ENCODE results near the gene POT1. TPM values are rescaled to one million over a fixed set of nuclear protein-coding genes. Genes with fewer than 3 reads are reported as not detected.

Gene POT1
- total and polyA plus RNA-seq, 2 of the 4 experiments (the other 2 are of a cell fraction) = 12.7 to 28.5 TPM

- in situ Hi-C loops (cut with MboI; ENCODE audit: low sequenced_read_pairs) = no loop called here
- no peak for DNase-seq
- H2BK20ac ChIP-seq (ENCODE audit: low read depth, low read length) = no peak overlapping the region
- no peak overlapping the region for H3K4ac ChIP-seq (ENCODE audit: low read depth, low read length)
- H3K9ac ChIP-seq (ENCODE audit: low read depth, low read length) = no peak overlapping the region
- intact Hi-C loops (cut with micrococcal nuclease) = no loop called here
- dilution Hi-C loops (cut with HindIII; ENCODE audit: low sequenced_read_pairs, unreplicated experiment) = no loop called here
- H3K79me1 ChIP-seq (ENCODE audit: low read depth in 1 of 2, low read length in 2 of 2) = no peaks in the 10 kb centered on the region
- no CpG with 5 or more reads among the region's 3 CpGs for WGBS, 2 experiments (ENCODE audit: extremely low coverage in 2 of 2, insufficient read length in 1 of 2)
- BruUV-seq (replicated peaks) = no TSS peak
- no peak for TF ChIP-seq FOS (IDR thresholded peaks at IDR 0.05; ENCODE audit: low read depth, low read length)
- no peak for TF ChIP-seq RAD21 (IDR thresholded peaks at IDR 0.05; ENCODE audit: low read length)
- TF ChIP-seq, protein P1, sequence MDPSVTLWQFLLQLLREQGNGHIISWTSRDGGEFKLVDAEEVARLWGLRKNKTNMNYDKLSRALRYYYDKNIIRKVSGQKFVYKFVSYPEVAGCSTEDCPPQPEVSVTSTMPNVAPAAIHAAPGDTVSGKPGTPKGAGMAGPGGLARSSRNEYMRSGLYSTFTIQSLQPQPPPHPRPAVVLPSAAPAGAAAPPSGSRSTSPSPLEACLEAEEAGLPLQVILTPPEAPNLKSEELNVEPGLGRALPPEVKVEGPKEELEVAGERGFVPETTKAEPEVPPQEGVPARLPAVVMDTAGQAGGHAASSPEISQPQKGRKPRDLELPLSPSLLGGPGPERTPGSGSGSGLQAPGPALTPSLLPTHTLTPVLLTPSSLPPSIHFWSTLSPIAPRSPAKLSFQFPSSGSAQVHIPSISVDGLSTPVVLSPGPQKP (IDR thresholded peaks at IDR 0.05; ENCODE audit: borderline replicate concordance, low read depth, low read length) = no peak
- no peak for TF ChIP-seq MXI1 (IDR thresholded peaks at IDR 0.05; ENCODE audit: borderline replicate concordance, low read depth, low read length)
- TF ChIP-seq RCOR1 (IDR thresholded peaks at IDR 0.05; ENCODE audit: insufficient replicate concordance, low read length) = no peak
- TF ChIP-seq, protein P2, sequence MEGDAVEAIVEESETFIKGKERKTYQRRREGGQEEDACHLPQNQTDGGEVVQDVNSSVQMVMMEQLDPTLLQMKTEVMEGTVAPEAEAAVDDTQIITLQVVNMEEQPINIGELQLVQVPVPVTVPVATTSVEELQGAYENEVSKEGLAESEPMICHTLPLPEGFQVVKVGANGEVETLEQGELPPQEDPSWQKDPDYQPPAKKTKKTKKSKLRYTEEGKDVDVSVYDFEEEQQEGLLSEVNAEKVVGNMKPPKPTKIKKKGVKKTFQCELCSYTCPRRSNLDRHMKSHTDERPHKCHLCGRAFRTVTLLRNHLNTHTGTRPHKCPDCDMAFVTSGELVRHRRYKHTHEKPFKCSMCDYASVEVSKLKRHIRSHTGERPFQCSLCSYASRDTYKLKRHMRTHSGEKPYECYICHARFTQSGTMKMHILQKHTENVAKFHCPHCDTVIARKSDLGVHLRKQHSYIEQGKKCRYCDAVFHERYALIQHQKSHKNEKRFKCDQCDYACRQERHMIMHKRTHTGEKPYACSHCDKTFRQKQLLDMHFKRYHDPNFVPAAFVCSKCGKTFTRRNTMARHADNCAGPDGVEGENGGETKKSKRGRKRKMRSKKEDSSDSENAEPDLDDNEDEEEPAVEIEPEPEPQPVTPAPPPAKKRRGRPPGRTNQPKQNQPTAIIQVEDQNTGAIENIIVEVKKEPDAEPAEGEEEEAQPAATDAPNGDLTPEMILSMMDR (conservative IDR thresholded peaks at IDR 0.05; ENCODE audit: low read depth, low read length) = no peak
- no peak for TF ChIP-seq POLR2A (IDR thresholded peaks at IDR 0.05; ENCODE audit: low read depth, low read length)
- no peak for TF ChIP-seq RFX5 (IDR thresholded peaks at IDR 0.05; ENCODE audit: low read depth, low read length)
- TF ChIP-seq CEBPB (IDR thresholded peaks at IDR 0.05; ENCODE audit: low read depth, low read length) = no peak
- TF ChIP-seq USF2 (IDR thresholded peaks at IDR 0.05; ENCODE audit: low read depth, low read length) = no peak
- no peak for TF ChIP-seq MAFK (IDR thresholded peaks at IDR 0.05; ENCODE audit: low read depth, low read length)
- no peak for TF ChIP-seq NFE2L2 (IDR thresholded peaks at IDR 0.05; ENCODE audit: low read depth, low read length)
- no peak for TF ChIP-seq CHD1 (IDR thresholded peaks at IDR 0.05; ENCODE audit: low read depth, low read length)
- no peak for TF ChIP-seq MAZ (IDR thresholded peaks at IDR 0.05; ENCODE audit: borderline replicate concordance, low read depth, low read length)
- TF ChIP-seq SMC3 (IDR thresholded peaks at IDR 0.05; ENCODE audit: low read depth, low read length) = no peak
- TF ChIP-seq BHLHE40 (IDR thresholded peaks at IDR 0.05; ENCODE audit: low read depth, low read length) = no peak
- no peak for ATAC-seq (ENCODE audit: low read depth)
- H4K91ac ChIP-seq (ENCODE audit: insufficient read depth, low read depth, low read length) = no peak overlapping the region
- no peak overlapping the region for H4K8ac ChIP-seq (ENCODE audit: low read depth in 2 of 2, low read length in 2 of 2)
- H2BK5ac ChIP-seq (ENCODE audit: low read depth, low read length, poor library complexity, severe bottlenecking) = no peak overlapping the region
- no peak overlapping the region for H2AK9ac ChIP-seq (replicated peaks; ENCODE audit: low read depth, low read length, poor library complexity)
- POLR2A ChIA-PET (ENCODE audit: unreplicated experiment) = no interaction called here
- H3K27ac ChIP-seq (ENCODE audit: insufficient read depth, low read length) = no peak overlapping the region
- H3K9me3 ChIP-seq (ENCODE audit: control insufficient read depth, insufficient read depth, low read length) = no peaks in the 10 kb centered on the region
- no peak overlapping the region; the same call in 1 of the 2 replicates for H3K23ac ChIP-seq (ENCODE audit: low read depth, low read length)
- no peak overlapping the region for H3K18ac ChIP-seq (ENCODE audit: low read depth, low read length)
- peaks cover 3% of the 10 kb centered on the region; the same call in 1 of the 2 replicates for H3K4me1 ChIP-seq (ENCODE audit: control insufficient read depth, insufficient read depth, low read length)
- peaks cover 3% of the 10 kb centered on the region for H3K9me1 ChIP-seq (ENCODE audit: insufficient read depth, low read length)
- H3K36me3 ChIP-seq (ENCODE audit: control insufficient read depth, insufficient read depth, low read length) = no peaks in the 10 kb centered on the region
- H3K14ac ChIP-seq (replicated peaks; ENCODE audit: low read depth, low read length) = no peak overlapping the region
- no peaks in the 10 kb centered on the region for H3K27me3 ChIP-seq (ENCODE audit: control insufficient read depth, insufficient read depth, low read length)
- H2BK120ac ChIP-seq (ENCODE audit: low read depth, low read length) = no peak overlapping the region
- no peak overlapping the region for H2BK15ac ChIP-seq (ENCODE audit: low read depth, low read length)
- H3K4me2 ChIP-seq (ENCODE audit: low read depth, low read length) = no peak overlapping the region
- CTCF ChIA-PET = interaction anchor here (0.6 to 1.3 kb wide), 3 partner anchors 13 to 678 kb away, joined by 3 to 5 read pairs (median 4); partner anchors contain the start of gene GPR37
- H3K4me3 ChIP-seq (ENCODE audit: insufficient read depth, low read depth, low read length) = no peak overlapping the region
- no peak overlapping the region for H2AFZ ChIP-seq (replicated peaks; ENCODE audit: low read length, poor library complexity)
- H4K20me1 ChIP-seq (ENCODE audit: insufficient read depth, low read length) = no peaks in the 10 kb centered on the region
- no peak overlapping the region for H2AK5ac ChIP-seq (ENCODE audit: low read depth, low read length)
- no peak overlapping the region for H4K5ac ChIP-seq (ENCODE audit: low read depth, low read length)
- H3K56ac ChIP-seq (ENCODE audit: extremely low read depth, insufficient read depth, low read length) = no peak overlapping the region
Observed at GRCh38 chr7:124779194-124779593, 150.4 kb downstream of the POT1 start.

Measured in IMR-90 (cell line).